Hematopoietic multipotent progenitor cell treated with erythropoietin and hydrocortisone succinate and interleukin-3 and kit ligand, for 17 days (in vitro differentiated cells): ENCODE data around the gene FNIP2.
A peak's percentile ranks its signal among the peaks of the same experiment; 100 is the strongest.

Experiments
- DNase-seq: peaks from one replicate; pipeline ENCODE4 v3.0.0-alpha.2; 2015; ENCODE audit warnings: low spot score

The FNIP2 gene

DNA sequence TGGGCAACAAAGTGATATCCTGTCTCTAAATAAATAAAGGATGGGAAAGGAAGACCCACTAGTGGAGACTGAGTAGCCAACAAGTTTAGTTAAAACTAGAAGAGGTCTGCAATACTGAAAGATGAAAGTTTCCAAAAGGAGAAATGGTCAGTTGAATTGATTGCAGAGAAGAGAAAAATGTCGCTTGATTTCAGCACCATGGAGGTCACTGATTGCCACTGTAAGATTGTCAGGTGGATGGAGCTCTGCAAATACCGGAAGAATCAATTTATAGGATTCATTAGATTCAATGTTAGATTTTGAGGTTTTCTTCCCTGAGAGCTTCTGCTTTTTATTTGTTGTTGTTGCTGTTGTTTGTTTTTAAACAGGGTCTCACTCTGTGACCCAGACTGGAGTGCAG, 5.4 kb upstream of the FNIP2 start:
- no peak for DNase-seq

DNA sequence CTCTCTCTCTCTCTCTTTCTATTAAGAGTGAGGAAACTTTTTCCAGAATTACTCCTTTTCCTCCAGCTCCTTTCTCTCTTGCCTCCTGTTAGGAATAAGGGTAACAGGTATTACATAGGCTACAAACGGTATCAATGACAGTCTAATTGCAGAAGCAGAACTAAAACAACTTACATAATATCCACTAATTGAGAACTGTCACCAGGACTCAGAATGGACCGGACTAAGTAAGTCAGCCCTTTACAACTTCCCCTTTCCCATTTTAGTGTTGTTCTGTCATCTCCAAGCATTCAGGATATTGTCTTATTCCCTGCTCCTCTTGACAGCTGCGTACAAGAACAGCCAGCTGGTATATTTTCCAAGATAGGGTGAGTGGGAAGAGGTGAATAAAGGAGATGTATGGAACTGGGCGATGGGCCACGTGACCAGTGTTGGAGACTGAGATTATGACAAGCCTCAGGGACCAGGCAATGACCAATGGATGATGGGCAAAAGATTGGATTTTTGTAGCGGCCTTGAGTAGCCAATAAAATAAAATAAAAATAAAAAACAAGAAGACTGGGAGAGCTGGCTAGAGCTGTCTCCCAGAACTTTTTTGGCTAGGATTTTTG, 2.3 kb upstream of the FNIP2 start:
- DNase-seq: no peak

DNA sequence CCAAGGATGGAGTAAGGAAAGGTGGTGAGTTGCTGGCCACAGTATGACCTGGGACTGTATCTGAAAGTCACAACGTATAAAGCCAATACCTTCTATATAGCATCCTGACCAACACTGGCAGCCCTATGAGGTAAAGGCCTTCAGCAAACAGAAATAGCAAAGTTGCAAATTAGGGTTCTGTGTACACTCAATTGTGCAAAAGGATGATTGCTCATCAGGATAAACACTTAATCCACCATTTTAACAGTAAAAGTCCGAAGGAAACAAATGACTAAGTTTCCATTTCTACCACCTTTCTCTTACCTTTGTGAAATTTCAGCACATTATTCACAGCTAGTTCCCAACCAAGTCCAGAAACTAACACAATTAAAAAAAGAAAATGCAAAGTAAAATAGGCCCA, 1.4 kb upstream of the FNIP2 start:
- no peak for DNase-seq

DNA sequence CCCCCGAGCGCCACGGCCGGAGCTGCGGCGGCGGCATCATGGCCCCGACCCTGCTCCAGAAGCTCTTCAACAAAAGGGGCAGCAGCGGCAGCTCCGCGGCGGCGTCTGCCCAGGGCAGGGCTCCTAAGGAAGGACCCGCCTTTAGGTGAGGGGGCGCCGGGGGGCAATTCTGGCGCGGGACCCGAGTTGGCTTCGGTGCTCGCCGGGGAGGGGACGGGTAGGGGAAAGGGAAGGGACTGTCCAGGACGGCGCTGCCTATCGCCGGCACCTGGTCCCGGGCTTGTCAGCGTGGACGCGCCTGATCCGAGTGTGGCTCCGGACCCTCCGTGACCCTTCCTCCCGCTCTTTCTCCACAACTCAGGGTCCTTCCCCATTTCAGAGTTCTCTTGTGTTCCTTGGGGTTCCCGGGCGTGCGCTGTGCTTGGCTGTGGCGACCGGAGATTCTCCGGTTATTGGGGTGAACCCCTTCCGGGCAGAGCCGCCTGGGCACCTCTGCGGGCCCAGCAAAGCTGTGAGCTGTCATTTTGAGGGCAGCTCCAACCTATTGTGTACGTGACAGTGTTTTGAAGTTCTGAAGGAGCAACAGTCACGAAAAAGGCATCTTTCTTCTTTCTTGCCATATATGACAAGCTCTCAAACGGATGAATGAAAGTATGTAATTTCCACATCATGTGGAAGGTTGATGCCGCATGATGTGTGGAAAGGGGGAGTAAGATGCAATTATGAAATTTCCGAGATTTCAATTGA, 522 bp downstream of the FNIP2 start:
- peak; percentile 35 for DNase-seq

DNA sequence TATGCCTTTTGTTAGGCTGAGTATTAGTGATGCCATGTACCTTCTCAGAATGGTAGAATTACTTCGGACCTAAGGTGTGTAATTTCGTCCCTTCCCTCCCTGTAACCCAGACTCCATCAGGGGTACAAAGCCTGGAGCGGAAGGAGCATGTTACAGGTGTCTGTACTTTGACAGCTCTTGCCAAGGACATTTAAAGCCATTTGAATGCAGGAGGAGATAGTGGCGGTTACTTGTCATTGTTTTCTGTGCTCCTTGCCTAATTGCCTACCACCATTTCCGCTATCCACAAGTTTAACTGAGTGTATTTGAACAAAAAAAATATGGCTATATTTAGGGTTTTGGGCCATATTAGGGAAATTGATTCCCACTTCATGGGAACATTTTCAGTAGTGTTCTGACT, 1.8 kb downstream of the FNIP2 start:
- no peak for DNase-seq

DNA sequence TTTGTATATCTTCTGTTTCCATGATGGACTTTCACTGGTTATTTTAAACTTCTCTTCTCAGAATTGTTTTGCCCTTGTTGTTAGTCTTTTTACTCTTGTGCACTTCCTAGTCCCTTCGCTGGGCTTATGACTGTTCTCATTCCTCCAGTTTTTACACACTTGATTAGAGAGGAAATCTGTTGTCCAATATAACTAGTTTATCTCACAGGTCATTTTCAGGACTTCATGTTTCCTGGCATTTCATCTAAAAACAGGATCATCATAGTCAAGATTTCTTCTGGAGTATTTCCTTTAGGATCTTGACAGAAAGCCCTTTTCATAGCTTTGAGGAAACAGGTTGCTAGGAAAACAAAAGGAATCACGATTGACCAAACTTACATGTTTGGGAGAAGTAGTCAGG, 3.0 kb downstream of the FNIP2 start:
- no peak for DNase-seq

DNA sequence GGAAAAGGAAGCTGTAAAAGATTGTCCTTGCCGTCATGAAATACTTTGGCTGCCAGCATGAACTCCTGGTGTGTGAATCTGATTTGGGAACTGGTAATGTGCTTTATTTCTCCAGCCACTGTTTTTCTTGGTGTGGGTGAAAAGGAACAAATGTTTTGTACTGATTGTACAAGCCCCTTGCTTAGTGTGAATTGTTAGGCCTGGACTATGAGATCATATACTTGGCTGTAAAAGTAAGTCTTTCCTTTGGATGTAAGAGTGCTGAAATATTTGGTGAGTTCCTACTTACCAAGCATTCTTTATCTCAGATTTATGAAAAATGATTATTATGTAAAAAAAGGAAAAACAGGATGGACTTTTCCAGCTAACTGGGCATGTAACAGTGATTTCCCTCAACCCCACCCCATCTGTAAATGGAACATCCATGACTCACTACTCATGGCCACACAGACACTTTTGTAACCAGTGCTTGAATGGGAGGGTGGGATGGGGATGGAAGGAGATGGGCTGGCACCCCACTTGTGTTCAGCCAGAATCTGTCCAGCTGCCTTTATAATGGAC, 6.3 kb downstream of the FNIP2 start:
- DNase-seq: no peak

DNA sequence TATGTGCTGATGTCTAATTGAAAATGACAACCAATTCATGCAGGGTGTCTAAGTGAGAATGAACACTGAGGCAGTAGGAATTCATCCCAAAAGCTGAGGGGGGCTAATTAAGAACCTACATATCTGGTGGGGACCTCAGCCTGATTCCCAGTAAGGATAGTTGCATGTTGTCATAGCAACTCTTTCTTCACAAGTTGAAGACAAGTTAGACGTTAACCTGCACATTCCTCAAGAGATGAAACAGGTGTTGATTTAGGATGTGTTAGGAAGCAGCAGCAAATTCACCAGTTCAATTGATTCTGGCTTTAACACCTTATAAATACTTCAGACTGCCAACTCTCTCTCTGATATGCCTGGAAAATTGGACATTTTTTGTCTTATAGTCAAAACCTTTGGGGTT, 7.3 kb downstream of the FNIP2 start:
- no peak for DNase-seq

DNA sequence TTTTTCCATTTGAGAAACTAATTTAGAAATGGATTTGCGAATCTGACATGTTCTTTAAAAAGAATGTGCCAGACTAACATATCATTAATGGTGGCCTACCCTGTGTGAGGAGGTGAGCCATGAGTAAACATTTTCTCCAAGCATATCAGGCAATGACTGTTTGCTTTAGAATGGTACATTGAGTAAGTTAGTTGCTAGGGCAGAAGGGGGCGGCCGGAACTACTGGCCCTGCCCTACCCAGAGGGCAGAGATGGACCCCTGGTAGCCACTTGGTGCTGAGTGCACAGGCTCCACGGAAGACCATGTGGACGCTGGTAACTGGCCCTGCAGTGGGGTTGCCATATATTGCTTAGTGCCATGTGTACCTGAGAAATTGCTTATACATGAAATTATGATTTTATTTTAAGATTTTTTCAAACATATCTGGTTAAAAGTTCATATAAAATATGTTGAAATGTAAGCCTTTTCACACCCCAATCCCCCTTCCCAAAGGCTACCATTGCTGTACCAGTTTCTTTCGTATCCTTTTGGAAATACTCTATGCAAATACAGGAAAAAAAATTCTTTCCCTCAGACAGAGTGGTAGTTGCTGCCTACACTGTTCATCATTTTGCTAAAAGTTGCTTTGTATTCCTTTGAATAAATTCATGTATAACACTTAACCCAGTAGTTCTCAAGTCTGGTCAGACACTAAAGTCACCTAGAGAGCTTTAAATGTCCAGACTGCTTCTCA, 8.8 kb downstream of the FNIP2 start:
- DNase-seq: no peak

DNA sequence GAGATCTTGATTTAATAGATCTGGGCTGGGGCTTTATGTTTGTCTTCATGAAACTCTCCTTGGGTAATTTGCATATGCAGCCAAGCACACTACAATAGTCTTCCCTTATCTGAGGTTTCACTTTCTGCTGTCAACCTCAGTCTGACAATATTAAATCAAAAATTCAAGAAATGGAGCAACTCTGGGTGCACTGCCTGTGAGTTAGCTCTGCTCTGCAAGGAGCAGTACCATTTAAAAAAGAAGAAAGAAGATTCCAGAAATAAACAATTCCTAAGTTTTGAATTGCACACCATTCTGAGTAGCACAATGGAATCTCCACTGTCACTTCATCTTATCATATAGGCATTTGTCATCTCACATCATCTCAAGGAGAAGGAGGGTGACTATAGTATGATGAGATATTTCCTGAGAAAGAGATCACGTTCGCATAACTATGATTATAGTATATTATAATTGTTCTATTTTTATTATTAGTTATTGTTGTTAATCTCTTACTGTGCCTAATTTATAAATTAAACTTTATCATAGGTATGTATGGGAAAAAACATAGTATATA, 9.4 kb downstream of the FNIP2 start:
- no peak for DNase-seq

DNA sequence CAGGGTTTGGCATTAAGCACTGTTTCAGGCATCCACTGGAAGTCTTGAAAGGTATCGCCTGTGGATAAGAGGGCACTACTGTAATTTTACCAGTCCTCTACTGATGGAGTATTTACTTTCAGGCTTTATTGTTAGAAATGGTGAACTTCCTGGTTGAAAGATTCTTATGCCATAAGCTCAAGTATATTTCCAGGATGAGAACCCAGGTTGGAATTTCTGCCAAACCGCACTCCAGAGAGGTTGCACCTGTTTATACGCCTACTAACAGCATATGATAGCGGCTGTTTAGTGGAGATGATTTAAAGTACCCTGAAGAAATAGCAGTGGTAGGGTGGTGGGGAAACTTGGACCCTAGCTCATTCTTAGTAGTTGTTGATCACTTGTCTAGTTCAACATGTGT, 9.9 kb downstream of the FNIP2 start:
- no peak for DNase-seq

DNA sequence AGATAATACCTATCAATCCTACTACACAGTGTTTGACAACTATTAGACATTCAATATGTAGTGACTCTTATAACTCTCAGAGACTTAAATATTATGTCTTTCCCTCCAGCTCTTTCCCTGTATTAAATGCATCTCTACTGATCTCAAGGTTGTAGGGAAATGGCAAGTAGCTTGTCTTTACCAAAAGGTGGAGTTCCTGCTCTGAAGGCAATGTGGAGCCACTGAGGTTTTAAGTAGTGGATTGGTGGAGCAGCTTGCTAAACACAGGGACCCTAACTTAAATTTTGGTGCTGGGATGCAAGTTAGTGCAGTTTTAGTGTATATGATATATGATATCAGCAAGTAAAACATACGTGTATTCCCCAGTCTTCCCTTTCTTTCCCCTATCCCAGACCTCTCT, 13.1 kb downstream of the FNIP2 start:
- no peak for DNase-seq

DNA sequence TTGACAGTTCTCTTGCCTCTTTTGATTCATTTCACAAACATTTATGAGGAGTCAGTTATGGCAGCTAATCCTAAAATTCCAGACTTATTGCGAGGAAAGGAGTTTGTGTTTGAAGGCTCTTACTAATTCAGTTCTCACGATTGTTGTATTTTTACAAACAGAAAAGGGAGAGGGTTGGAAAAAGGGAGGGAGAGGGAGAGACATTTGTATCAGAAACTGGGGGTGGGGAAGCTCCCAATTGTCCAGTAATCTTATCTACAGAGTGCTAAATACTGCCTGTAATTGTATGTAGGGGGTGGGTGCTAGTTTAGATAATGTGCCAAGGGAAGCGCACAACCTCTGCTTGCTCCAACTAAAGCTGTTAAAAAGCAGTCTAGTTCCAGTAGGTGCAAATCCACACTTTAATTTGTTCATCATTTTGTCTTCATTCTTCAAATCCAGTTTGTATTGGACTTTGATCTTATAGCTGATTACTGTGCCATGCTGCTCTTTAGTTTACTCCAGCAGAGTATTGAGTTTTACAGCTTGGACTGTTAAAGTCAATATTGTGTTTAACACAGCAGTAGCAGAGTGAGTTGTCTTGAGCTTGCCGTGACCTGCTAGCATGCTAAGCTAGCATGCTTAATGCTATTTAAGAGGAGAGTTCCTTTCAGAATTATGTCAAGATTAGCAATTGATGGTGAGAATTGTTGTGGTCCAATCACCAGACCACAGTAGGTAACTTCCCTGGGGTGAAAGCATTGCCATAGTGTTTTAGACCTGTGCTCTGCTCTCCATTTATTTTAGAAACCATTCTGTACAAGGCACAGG, 13.9 kb downstream of the FNIP2 start:
- DNase-seq: no peak

DNA sequence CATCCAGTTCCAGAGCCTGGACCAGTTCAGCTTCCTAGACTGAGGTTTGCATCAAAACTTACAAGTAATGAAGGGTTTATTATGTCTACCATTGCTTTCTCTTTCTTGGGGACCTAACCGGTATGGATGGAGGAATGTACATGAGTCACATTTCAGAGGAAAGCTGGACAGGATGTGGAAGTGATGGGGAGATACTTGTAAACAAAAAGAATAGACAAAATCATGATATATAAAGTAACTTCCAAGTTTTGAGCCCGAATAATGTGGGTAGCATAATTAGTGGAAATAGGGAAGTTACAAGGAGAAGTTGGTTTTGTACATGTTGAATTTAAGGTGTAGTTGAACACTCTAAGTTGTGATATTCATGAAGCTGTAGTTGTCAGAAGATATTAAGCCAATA, 15.0 kb downstream of the FNIP2 start:
- DNase-seq: no peak

DNA sequence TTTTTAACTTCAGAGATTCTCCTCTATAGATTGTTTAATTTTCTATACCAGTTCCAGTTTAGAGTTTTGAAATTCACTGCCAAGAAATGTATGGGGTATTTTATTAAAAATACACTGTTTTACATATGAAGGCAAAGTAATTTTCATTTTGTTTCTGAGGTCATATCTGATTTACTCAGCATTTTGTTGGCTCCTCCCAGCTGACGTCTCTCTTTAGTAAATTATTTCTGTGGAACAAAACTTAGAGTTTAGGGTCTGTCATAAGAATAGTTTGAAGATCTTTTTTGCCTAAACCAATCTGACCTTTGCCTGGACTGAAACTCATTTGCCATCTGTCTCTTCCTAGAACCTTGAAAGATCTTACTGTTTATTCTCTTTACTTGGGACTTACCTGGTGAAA, 16.9 kb downstream of the FNIP2 start:
- no peak for DNase-seq

DNA sequence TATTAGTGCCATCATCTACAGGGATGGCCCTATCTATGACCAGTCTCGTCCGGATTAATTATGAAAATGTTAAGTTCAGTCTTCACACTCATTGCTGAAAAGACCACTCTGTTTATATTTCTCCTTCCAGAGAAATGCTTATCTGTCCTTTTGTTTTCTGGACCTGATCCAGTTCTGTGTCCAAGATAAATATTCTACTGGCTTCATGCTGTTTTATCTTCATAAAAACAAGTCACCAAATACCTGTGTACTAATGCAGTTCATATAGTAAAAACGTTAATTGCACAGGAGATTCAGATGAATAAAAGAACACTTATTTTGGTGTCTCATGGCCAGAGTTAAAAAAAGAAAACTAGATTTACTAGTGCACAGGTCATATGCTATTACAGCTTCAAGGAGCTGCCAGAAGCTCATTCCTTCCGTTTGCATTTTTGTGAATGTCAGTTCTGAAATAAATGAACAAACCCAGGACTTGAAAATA, 17.3 kb downstream of the FNIP2 start:
- peak; percentile 52 for DNase-seq

DNA sequence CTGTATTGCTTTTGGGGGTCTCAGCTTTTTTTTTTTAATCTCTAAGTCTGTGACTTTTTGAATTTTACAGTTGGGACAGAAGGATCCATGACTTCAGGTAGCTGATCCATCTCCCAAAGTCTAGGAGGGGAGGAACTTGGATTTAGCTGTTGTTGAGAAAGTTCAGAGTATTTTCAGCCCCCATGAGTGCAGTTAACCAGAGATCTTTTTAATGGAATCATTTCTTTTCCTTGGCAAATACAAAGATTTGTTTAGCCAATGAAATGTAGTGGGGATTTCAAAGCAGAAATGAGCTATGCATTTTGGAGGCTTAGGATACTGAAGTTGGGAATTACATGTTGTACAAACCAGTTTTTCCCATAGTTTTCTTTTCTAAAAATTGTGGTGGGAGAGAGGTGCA, 18.1 kb downstream of the FNIP2 start:
- DNase-seq: no peak

DNA sequence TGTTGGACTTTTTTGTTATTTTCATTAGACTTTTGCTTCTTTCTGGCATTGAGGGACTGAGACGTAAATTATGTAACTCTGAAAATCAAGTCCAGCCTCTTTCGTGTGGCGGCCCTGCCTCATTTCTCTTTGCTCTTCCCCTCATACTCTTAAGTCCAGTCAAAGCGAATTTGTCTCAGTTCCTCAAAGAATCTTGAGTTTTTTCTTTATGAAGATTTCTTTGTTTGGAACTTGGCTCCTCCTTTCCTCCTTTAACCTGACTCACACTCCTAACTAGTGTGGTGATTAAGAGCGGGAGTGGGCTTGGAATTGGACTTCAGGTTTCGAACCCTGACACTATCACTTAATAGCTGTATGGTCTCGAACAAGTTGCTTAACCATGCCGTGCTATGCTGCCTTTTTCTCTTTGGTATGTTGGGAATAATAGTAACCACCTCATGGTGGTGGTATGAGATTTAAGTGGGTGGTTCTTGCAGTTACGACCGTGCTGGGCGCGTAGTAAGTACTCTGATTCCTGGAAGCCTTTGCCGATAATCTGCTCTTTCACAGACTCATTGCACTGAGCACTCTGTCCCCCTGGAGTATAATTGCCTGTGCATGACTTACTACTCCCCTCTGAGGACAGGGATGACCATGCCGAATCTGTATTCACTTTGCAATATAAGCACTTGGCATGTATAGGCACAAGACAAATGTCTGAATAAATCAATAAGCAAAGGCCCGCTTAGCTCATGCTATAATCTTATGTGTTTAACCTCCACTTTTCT, 19.1 kb downstream of the FNIP2 start:
- no peak for DNase-seq

DNA sequence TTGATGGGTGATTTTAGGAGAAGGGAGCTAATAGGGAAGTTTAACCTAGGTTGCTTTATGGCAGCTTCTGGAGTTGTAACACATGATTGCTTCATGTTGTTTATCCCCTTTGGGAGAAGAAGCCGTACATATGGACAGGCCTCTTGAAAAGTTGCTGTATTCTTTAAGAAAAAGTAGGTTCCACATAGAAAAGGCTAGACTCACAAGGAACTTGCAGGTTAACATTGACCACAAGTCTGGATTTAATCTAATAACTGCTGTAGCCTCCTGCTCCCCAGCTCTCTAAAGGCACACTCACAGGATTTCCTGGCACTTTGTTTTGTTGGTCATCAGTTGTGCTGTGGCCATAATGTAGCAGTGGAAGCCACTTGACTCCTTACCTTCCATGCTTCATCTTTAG, 19.7 kb downstream of the FNIP2 start:
- no peak for DNase-seq

DNA sequence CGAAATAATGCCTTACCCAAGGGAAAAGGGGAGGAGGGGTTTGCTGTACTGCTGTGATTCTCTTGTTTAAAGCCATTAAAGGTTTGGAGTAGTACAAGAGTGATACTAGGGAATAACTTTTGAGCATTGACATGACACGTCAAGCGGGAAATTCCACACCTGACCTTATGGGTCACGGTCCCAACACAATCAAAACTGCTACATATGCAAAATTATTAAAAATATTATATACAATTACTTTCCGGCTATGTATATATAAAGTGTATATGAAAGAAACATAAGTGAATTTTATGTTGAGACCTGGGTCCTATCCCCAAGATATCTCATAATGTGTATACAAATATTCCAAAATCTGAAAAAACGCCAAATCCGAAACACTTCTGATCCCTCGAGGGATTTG, 21.0 kb downstream of the FNIP2 start:
- no peak for DNase-seq

DNA sequence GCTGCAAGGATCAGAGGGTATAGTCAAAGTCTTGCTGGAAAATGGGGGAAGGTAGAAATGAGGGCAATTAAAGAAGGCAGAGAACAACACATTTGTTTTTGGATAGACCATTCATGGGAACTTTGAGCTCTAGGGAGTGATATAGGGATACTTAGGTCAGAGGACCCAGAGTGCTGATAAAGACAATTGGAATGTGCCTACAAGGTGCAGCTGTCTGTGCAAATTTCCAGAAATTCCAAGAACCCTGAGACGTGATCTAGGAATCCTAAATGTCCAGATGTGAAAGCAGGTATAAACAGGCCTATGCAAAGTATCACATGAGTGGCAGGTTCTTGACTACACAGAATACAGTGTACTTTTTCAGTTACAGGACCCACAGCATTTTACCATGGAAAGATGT, 24.2 kb downstream of the FNIP2 start:
- no peak for DNase-seq
